ENCODE results near the gene TMEM250.

The TMEM250 gene

DNA sequence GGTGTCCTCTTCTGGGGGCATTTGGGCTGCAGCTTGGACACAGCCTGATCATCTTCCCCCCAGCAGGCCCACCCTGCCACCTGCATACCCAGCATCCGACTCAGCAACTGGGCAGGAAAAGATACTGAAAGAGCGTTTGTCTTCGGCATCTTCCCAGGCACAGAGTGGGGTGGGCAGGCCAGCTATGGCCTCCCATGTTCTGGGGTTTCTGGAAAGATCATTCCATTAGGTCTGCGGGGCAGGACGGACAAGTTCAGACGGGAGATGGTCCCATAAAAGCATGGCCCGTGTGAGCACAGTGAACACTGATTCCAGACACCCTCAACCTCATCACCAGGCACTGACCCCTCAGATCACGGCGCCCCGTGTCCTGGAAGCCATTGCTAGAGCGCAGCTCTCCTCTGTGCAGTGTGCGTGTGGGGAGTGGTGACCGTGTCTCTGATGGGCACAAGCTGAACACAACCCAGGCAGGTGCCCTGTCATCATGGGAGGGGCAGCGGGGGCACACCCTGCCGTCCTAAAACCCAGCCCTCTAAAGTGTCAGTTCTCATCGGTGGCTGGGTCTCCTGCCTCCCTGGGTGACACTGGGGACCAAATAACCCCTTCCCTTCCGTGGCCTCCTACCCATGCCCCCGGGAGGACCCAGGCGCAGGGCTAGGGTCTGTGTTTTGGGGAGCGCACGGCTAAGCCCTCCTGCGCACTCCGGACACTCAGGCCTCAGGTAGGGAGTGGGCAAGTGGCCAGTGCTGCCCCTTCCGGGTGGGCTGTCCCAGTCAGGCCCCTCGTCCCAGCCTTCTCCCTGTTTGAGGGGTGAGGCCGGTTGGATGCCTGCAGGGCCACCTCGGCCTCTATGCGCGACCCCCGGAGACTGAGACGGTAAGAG, 13.2 kb upstream of the TMEM250 start:
- no peak overlapping the region for H3K4me3 Mint-ChIP-seq
- H3K4me1 Mint-ChIP-seq, result peaks cover 6% of the 10 kb centered on the region
- H3K27ac Mint-ChIP-seq, result no peak overlapping the region

DNA sequence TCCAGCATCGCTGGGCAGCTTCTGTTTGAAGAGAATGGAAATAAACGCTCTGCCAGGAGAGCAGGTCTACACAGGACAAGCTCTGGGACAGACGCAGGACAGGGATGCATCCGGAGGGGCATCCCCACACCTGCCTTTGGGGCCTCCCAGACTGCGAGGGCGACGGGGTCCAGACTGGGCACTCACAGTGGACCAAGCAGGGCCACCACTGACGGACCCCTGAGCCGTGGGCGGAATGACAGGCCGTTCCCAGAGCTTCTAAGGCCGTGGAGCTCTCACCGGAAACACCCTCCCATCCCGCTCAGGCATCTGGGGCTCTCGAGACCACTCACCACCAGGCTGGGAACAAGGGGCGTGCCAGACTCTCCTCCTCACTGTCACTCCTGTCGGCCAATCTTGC, 10.5 kb upstream of the TMEM250 start:
- Mint-ChIP-seq H3K4me3 (no peak overlapping the region), H3K27ac (no peak overlapping the region), H3K36me3 (peaks cover 5% of the 10 kb centered on the region), H3K27me3 (peaks cover 32% of the 10 kb centered on the region), H3K4me1 (peaks cover 6% of the 10 kb centered on the region), H3K9me3 (peaks cover 6% of the 10 kb centered on the region)
- no peak for ATAC-seq (ENCODE audit: low read depth)
- no peak for DNase-seq (ENCODE audit: low spot score in 2 of 2)

More for the DNA sequence above, 13.2 kb upstream of the TMEM250 start:
- ATAC-seq (ENCODE audit: low read depth), result no peak
- H3K27me3 Mint-ChIP-seq, result peaks cover 27% of the 10 kb centered on the region
- DNase-seq (ENCODE audit: low spot score in 2 of 2), result no peak
- no peaks in the 10 kb centered on the region for H3K9me3 Mint-ChIP-seq
- H3K36me3 Mint-ChIP-seq, result no peaks in the 10 kb centered on the region

DNA sequence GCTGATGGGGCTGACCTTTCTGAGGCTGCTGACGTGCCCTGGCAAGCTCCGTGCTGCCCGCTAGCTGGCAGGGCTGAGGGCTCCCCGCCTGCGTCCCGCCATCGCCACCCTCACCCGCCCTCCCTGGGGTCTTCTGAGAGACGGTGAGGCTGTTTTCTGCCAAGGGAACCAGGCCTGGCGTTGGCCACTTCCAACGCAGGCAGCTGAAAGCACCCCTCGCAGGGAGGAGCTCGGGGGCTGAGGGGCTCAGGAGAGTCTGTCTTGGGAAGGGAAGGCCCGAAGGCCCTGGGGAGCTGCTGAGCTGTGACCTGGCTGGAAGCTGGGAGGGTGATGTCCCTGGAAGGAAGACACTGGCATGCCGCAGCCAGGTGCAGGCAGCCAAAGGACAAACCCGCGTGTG, 9.8 kb upstream of the TMEM250 start:
- peaks cover 6% of the 10 kb centered on the region for H3K9me3 Mint-ChIP-seq
- peaks cover 1% of the 10 kb centered on the region for H3K4me1 Mint-ChIP-seq
- H3K4me3 Mint-ChIP-seq, result no peak overlapping the region
- DNase-seq (ENCODE audit: low spot score in 2 of 2), result no peak
- ATAC-seq (ENCODE audit: low read depth), result no peak
- H3K36me3 Mint-ChIP-seq, result peaks cover 5% of the 10 kb centered on the region
- H3K27ac Mint-ChIP-seq, result no peak overlapping the region
- peaks cover 27% of the 10 kb centered on the region for H3K27me3 Mint-ChIP-seq

DNA sequence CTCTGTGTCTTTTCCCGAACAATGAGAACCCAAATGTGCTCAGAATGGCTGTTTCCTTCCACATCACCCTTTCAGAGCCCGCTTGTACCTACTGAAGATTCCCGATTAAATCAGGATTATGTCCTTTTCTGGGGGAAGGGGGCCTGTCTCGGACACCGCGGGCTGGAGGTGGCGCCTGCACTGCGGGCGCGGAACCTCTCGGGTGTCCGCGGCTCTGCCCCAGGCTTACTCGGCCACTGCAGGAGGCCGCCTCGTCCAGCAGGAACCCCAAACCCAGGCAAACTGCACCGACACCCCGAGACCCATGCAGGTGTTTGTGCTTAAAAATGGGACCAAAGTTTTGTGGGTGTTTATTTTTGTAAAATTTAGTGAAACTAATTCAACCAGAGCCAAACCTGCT, 8.6 kb upstream of the TMEM250 start:
- ATAC-seq (ENCODE audit: low read depth) (no peak), DNase-seq (ENCODE audit: low spot score in 2 of 2) (no peak)
- H3K36me3 Mint-ChIP-seq, result peaks cover 5% of the 10 kb centered on the region
- H3K9me3 Mint-ChIP-seq, result peaks cover 6% of the 10 kb centered on the region
- H3K27me3 Mint-ChIP-seq, result peaks cover 26% of the 10 kb centered on the region
- no peak overlapping the region for H3K27ac Mint-ChIP-seq
- no peaks in the 10 kb centered on the region for H3K4me1 Mint-ChIP-seq
- no peak overlapping the region for H3K4me3 Mint-ChIP-seq

DNA sequence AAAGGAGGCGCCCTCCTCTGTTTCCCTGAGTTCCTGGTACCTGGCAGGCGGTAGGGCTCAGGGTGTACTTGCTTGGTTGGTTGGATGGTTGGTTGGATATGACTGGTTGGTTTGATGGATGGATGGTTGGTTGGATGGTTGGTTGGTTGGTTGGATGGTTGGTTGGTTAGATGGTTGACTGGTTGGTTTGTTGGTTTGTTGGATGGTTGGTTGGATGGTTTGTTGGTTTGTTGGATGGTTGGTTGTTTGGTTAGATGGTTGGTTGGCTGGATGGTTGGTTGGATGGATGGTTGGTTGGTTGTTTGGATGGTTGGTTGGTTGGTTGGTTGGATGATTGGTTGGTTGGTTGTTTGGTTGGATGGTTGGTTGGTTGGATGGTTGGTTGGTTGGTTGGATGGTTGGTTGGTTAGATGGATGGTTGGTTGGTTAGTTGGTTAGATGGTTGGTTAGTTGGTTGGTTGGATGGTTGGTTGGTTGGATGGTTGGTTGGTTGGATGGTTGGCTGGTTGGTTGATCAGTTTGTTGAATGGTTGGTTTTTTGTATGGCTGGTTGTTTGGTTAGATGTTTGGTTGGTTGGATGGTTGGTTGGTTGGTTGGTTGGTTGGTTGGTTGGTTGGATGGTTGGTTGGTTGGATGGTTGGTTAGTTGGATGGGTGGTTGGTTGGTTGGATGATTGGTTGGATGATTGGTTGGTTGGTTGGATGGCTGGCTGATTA, 6.5 kb upstream of the TMEM250 start:
- Mint-ChIP-seq H3K4me3 (no peak overlapping the region), H3K9me3 (peaks cover 6% of the 10 kb centered on the region), H3K36me3 (peaks cover 5% of the 10 kb centered on the region), H3K27ac (no peak overlapping the region), H3K27me3 (peaks cover 18% of the 10 kb centered on the region), H3K4me1 (no peaks in the 10 kb centered on the region)
- DNase-seq (ENCODE audit: low spot score in 2 of 2) (no peak), ATAC-seq (ENCODE audit: low read depth) (no peak)

DNA sequence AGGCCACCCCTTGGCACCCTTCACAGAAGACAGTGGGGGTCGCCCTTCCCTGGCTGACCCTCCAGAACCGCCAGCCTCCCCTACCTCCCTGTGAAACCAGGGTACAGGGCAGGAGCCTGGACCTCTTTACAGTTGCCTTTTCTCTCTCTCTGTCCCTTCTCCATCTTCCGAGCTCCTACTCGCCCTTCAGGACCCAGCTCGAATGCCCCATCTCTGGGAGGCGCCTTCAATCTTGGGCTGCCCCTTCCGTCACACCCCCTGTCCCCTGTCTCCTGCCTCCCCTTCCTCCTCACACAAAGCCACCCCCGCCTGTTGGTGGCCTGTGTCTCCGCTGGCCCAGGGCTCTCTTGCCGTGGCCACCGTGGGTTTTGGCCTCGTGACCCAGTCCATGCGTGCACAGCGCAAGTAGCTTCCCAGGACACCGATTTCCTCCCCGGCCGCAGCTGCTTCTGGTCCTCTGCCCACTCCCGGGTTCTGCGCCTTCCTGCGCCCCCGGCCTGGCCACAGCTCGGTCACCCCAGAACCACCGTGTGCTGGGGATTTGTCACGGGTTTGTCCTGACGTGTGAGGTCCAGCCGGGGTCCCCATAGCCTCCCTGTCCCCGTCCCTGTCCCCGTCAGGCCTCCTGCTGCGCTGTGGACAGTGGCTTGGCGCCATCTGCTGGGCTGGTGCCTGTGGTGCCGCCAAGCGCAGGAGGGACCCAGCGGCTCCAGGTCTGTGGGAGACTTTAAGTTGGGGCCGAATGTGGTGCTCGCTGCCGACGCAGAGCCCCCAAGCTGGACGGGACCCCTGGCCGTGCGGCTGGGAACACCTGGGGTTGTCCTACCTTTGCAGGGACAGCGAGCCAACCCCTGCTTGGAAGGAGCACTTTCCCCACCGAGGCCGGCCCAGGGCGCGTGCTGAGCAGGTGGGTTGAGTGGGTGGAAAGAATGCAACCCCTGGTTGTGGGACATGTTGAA, 4.0 kb upstream of the TMEM250 start:
- H3K9me3 Mint-ChIP-seq, result peaks cover 6% of the 10 kb centered on the region
- no peak overlapping the region for H3K27ac Mint-ChIP-seq
- H3K4me3 Mint-ChIP-seq, result no peak overlapping the region
- DNase-seq (ENCODE audit: low spot score in 2 of 2) (peak; percentile 73 to 79), ATAC-seq (ENCODE audit: low read depth) (no peak)
- H3K27me3 Mint-ChIP-seq, result peaks cover 10% of the 10 kb centered on the region
- peaks cover 5% of the 10 kb centered on the region for H3K36me3 Mint-ChIP-seq
- no peaks in the 10 kb centered on the region for H3K4me1 Mint-ChIP-seq

DNA sequence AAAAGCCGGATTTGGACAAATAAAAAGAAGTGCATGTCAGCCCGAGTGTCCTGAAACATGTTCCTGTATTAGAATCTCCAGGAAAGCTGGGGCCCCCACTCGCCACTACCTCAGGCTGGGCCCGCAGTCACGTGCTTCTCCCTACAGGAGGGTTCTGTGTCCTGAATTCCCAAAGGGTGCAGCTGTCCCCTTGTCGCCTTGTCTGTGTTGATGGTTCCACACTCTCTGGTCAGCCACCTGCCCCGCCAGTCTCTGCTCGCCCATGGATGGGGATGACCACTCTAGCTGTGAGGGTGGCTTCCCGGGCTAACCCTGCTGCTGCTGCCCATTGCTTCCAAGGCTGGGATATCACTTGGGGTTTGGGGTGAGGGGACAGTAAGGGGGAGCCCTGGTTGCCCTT, 3.1 kb upstream of the TMEM250 start:
- ATAC-seq (ENCODE audit: low read depth), result no peak
- no peak overlapping the region for H3K27ac Mint-ChIP-seq
- peaks cover 6% of the 10 kb centered on the region for H3K9me3 Mint-ChIP-seq
- H3K36me3 Mint-ChIP-seq, result peaks cover 5% of the 10 kb centered on the region
- DNase-seq (ENCODE audit: low spot score in 2 of 2), result no peak
- H3K4me1 Mint-ChIP-seq, result no peaks in the 10 kb centered on the region
- H3K27me3 Mint-ChIP-seq, result peaks cover 7% of the 10 kb centered on the region
- no peak overlapping the region for H3K4me3 Mint-ChIP-seq

DNA sequence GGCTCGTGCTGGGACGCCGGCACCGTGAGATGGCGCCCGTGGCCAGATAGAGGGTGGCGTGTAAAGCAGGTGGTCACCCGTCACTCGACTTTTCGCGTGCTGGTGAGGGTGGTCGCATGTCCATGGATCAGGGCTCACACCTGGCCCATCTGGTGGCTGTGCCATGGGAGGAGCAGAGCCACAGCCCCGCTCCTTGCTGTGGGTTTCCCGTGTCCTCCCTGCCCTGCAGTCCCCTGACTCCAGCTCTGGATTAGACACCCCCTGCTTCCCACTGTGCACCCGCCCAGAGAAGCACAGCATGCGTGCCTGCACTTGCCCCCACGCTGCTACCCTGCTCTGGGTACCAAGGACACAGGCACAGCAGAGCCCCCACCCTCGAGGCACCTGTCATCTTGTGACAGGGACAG, 1.8 kb upstream of the TMEM250 start:
- Mint-ChIP-seq H3K4me3 (peak overlapping the region; percentile 34), H3K9me3 (peaks cover 6% of the 10 kb centered on the region), H3K4me1 (no peaks in the 10 kb centered on the region), H3K27me3 (peaks cover 7% of the 10 kb centered on the region), H3K36me3 (peaks cover 5% of the 10 kb centered on the region), H3K27ac (no peak overlapping the region)
- ATAC-seq (ENCODE audit: low read depth) (no peak), DNase-seq (ENCODE audit: low spot score in 2 of 2) (no peak)

DNA sequence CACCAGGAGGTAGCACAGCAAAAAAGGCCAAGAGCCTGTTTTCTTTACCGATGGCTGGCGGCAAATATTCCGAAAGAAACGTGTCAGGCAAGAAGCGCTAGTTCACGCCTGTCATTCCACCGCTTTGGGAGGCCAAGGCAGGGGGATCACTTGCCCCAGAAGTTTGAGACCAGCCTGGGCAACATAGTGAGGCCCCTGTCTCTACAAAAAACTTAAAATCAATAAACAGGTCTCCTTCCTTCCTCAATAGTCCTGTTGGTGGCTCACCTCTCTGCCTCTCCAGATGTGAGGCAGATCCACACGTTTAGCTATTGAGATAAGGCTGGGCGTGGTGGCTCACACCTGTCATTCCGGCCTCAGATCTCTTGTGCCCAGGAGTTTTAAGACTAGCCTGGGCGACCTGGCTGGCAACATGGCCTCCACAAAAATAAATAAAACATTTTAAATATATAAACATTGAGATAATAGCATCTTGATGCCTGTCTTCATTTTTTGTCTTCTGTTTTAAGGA, 1.3 kb upstream of the TMEM250 start:
- Mint-ChIP-seq H3K9me3 (peaks cover 2% of the 10 kb centered on the region), H3K36me3 (peaks cover 2% of the 10 kb centered on the region), H3K27me3 (peaks cover 2% of the 10 kb centered on the region), H3K4me3 (peak overlapping the region; percentile 37), H3K27ac (no peak overlapping the region), H3K4me1 (no peaks in the 10 kb centered on the region)
- ATAC-seq (ENCODE audit: low read depth), result no peak
- no peak for DNase-seq (ENCODE audit: low spot score in 2 of 2)

DNA sequence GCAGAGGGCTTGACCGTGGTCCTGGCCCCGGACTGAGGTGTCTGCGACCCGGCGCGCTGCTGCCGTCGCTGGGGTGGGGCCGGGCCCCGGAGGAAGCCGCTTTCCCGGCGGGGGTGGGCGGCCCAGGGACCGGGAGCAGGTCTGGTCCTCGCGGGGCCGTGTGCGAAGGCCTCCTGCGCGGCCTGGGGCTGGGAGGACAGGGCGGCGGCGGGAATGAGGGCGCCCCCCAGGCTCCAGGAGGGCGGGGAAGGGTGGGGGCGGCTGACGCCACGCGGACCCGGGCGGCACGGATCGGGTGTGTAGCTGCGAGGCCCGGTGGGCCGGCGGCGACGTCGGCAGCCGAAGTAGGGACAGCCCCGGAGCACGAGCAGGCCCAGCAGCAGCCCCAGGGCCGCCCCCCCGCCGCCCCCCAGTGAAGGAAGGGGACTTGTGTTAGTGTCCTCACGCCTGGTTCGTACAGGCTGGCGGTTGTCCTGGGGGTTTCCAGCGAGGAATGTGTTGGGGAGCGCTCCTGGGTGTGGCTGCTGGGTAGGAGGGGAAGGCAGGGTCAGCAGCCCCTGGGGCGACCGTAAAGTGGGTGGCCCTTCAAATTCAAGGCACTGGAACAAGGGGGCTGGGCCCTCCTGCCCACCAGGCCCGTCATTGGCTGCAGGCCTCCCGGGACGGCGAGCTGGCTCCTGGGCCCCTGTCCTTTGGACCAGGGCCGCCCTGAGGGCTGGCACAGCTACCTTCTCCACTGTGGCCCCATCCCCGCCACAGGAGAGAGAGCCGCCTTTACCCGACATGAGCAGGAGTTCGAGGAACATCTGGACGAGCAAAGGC, 597 bp upstream of the TMEM250 start:
- peak; percentile 11 for ATAC-seq (ENCODE audit: low read depth)
- H3K9me3 Mint-ChIP-seq, result no peaks in the 10 kb centered on the region
- peak in 1 of 2 donors; percentile 49 for DNase-seq (ENCODE audit: low spot score in 2 of 2)

DNA sequence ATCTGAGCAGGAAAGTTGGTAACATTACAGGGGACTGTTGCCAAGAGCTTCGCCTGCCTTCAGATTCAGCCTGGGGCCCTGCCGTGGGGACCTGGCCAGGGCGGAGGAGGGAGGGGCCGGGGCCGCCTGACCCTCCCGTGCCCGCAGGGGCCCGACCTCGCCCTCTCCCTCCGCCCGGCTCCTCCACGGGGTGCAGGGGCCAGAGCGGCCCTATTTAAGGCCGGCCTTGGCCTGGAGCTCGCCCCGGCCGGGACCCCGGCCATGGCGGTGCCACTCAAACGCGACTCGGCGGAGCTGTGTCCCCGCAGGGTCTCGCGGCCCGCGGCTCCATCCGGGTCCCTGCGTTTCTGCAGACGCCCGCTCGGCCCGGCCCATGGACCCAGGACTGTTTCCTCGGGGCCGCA, 757 bp downstream of the TMEM250 start:
- Mint-ChIP-seq H3K27ac (no peak overlapping the region), H3K36me3 (no peaks in the 10 kb centered on the region), H3K27me3 (no peaks in the 10 kb centered on the region), H3K4me1 (no peaks in the 10 kb centered on the region), H3K9me3 (no peaks in the 10 kb centered on the region), H3K4me3 (peak overlapping the region; percentile 69)
- DNase-seq (ENCODE audit: low spot score in 2 of 2) (no peak), ATAC-seq (ENCODE audit: low read depth) (no peak)

More for the DNA sequence above, 597 bp upstream of the TMEM250 start:
- H3K4me1 Mint-ChIP-seq, result no peaks in the 10 kb centered on the region
- H3K27me3 Mint-ChIP-seq, result no peaks in the 10 kb centered on the region
- peak overlapping the region; percentile 88 for H3K4me3 Mint-ChIP-seq
- H3K36me3 Mint-ChIP-seq, result no peaks in the 10 kb centered on the region
- peak overlapping the region; percentile 81 for H3K27ac Mint-ChIP-seq

DNA sequence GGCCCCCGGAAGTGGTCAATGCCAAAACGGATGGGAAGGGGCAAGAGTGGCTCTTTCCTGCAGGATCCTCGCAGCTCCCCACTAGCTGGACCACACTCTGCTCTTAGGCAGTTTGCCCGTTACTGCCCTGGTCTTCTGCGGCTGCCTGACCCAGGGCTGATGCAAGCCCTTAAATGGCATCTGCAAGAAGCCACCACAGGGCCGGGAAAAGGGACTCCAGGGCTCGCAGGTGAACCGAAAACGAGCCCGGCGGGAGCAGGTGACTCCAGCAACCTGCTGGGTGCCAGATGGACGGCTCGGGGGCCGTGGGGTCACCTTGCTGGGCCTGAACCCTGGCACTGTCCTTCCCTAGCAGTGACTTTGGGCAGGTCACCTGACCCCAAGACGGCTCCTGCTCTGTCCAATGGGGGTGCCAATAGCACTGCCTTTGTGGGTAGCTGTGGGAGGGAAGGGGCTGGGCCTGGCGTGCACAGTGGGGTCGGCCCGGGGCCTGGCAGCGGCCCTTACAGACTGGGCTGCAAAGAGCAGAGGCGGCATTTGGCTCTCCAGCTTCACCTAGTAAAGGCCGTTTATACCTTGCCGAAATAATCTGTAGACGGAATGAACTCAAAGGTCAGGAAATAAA, 1.3 kb downstream of the TMEM250 start:
- no peak overlapping the region for H3K27ac Mint-ChIP-seq
- H3K9me3 Mint-ChIP-seq, result no peaks in the 10 kb centered on the region
- DNase-seq (ENCODE audit: low spot score in 2 of 2), result no peak
- H3K4me3 Mint-ChIP-seq, result peak overlapping the region; percentile 69
- H3K36me3 Mint-ChIP-seq, result no peaks in the 10 kb centered on the region
- no peaks in the 10 kb centered on the region for H3K4me1 Mint-ChIP-seq
- H3K27me3 Mint-ChIP-seq, result no peaks in the 10 kb centered on the region
- ATAC-seq (ENCODE audit: low read depth), result no peak
